GM21526 (cell line): ENCODE measurements around the gene PPFIBP1.
"Not testable (repeated sequence)": the region's sequence is repeated elsewhere in the genome, so short reads cannot be mapped to it uniquely, and the experiment has no call there.

ENCODE experiments used
- ATAC-seq: cut with Tn5 transposase; IDR thresholded peaks from one replicate; pipeline ENCODE4 v1.9.1; 2021; ENCODE audit warnings: moderate library complexity; ENCODE audit not compliant: unreplicated experiment, low FRiP score

Gene PPFIBP1

GRCh38 chr12:27619308-27619707, 95.3 kb downstream of the PPFIBP1 start:
- ATAC-seq = no peak

- no peak for ATAC-seq
Measured at GRCh38 chr12:27620121-27620520, 96.1 kb downstream of the PPFIBP1 start.

GRCh38 chr12:27622436-27623195, 98.6 kb downstream of the PPFIBP1 start:
- no peak for ATAC-seq

- no peak for ATAC-seq
Measured at GRCh38 chr12:27623645-27624044, 99.6 kb downstream of the PPFIBP1 start.

- no peak for ATAC-seq
Measured at GRCh38 chr12:27624586-27624985, 100.6 kb downstream of the PPFIBP1 start.

GRCh38 chr12:27627123-27627852, 103.3 kb downstream of the PPFIBP1 start:
- ATAC-seq = no peak

GRCh38 chr12:27627853-27628469, 104.0 kb downstream of the PPFIBP1 start:
- not testable (repeated sequence) for ATAC-seq

GRCh38 chr12:27630219-27630618, 106.2 kb downstream of the PPFIBP1 start:
- ATAC-seq = not testable (repeated sequence)

- ATAC-seq = no peak
Measured at GRCh38 chr12:27631365-27631764, 107.4 kb downstream of the PPFIBP1 start.

- no peak for ATAC-seq
Measured at GRCh38 chr12:27631813-27632491, 107.9 kb downstream of the PPFIBP1 start.

- no peak for ATAC-seq
Measured at GRCh38 chr12:27635349-27635972, 111.5 kb downstream of the PPFIBP1 start.

GRCh38 chr12:27636569-27636968, 112.6 kb downstream of the PPFIBP1 start:
- not testable (repeated sequence) for ATAC-seq

GRCh38 chr12:27637524-27637923, 113.5 kb downstream of the PPFIBP1 start:
- no peak for ATAC-seq

- no peak for ATAC-seq
Measured at GRCh38 chr12:27639265-27639664, 115.3 kb downstream of the PPFIBP1 start.

GRCh38 chr12:27640566-27641200, 116.7 kb downstream of the PPFIBP1 start:
- ATAC-seq = not testable (repeated sequence)

GRCh38 chr12:27642361-27642760, 118.4 kb downstream of the PPFIBP1 start:
- not testable (repeated sequence) for ATAC-seq

- not testable (repeated sequence) for ATAC-seq
Measured at GRCh38 chr12:27642892-27643291, 118.9 kb downstream of the PPFIBP1 start.

- no peak for ATAC-seq
Measured at GRCh38 chr12:27644158-27644845, 120.3 kb downstream of the PPFIBP1 start.

- ATAC-seq = no peak
Measured at GRCh38 chr12:27645671-27646070, 121.7 kb downstream of the PPFIBP1 start.
